Panc1 (cell line): ENCODE results near the gene ZNF791.

Source experiments
- POLR2AphosphoS5 ChIP-seq: IDR thresholded peaks from 2 replicates; pipeline ENCODE4 v1.6.1; 2012; ENCODE audit warnings: mild to moderate bottlenecking, low read depth, low read length, moderate library complexity
- TCF7L2 ChIP-seq: IDR thresholded peaks from 2 replicates; pipeline ENCODE4 v1.6.1; 2011; ENCODE audit warnings: mild to moderate bottlenecking, low read depth, low read length, inconsistent platforms
- TF ChIP-seq, protein P1 (sequence below), 2 experiments: IDR thresholded peaks; 2 replicates each; pipeline ENCODE4 v1.6.1; 2011 to 2012; ENCODE audit warnings: low read depth in 2 of 2, control low read depth in 1 of 2, low read length in 1 of 2, mild to moderate bottlenecking in 1 of 2, moderate library complexity in 1 of 2; ENCODE audit not compliant: insufficient read depth in 1 of 2
- TF ChIP-seq, protein P2 (sequence below): fragments of 450-650 bp; IDR thresholded peaks from 2 replicates; pipeline ENCODE4 v1.5.1; 2017; ENCODE audit warnings: mild to moderate bottlenecking

DNA sequence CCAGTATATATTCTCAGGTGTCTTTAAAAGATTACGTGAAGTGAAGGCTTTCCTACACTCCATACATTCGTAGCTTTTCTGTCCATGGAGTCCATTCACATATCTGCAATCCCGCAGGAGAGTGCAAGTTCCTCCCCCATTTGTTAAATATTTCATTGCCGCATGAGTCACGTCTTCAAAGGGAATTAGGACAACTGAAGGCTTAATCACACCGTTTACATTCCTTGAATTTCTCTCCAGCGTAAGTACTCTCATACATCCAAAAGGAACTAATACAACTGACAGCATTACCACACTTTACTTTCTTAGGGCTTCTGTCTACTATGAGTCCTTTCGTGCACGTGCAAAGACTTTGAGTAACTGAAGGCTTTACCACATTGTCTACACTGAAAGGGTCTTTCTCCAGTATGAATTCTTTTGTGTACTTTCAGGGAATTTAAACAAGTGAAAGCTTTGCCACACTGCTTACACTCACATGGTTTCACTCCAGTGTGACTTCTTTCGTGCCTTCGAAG, 30.5 kb upstream of the ZNF791 start:
- TF ChIP-seq, protein P1, sequence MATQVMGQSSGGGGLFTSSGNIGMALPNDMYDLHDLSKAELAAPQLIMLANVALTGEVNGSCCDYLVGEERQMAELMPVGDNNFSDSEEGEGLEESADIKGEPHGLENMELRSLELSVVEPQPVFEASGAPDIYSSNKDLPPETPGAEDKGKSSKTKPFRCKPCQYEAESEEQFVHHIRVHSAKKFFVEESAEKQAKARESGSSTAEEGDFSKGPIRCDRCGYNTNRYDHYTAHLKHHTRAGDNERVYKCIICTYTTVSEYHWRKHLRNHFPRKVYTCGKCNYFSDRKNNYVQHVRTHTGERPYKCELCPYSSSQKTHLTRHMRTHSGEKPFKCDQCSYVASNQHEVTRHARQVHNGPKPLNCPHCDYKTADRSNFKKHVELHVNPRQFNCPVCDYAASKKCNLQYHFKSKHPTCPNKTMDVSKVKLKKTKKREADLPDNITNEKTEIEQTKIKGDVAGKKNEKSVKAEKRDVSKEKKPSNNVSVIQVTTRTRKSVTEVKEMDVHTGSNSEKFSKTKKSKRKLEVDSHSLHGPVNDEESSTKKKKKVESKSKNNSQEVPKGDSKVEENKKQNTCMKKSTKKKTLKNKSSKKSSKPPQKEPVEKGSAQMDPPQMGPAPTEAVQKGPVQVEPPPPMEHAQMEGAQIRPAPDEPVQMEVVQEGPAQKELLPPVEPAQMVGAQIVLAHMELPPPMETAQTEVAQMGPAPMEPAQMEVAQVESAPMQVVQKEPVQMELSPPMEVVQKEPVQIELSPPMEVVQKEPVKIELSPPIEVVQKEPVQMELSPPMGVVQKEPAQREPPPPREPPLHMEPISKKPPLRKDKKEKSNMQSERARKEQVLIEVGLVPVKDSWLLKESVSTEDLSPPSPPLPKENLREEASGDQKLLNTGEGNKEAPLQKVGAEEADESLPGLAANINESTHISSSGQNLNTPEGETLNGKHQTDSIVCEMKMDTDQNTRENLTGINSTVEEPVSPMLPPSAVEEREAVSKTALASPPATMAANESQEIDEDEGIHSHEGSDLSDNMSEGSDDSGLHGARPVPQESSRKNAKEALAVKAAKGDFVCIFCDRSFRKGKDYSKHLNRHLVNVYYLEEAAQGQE (IDR thresholded peaks at IDR 0.05; ENCODE audit: insufficient read depth in 1 of 2, low read depth in 2 of 2, low read length in 1 of 2) = no peak
- TF ChIP-seq POLR2AphosphoS5 (no peak), TCF7L2 (no peak)
- TF ChIP-seq, protein P2, sequence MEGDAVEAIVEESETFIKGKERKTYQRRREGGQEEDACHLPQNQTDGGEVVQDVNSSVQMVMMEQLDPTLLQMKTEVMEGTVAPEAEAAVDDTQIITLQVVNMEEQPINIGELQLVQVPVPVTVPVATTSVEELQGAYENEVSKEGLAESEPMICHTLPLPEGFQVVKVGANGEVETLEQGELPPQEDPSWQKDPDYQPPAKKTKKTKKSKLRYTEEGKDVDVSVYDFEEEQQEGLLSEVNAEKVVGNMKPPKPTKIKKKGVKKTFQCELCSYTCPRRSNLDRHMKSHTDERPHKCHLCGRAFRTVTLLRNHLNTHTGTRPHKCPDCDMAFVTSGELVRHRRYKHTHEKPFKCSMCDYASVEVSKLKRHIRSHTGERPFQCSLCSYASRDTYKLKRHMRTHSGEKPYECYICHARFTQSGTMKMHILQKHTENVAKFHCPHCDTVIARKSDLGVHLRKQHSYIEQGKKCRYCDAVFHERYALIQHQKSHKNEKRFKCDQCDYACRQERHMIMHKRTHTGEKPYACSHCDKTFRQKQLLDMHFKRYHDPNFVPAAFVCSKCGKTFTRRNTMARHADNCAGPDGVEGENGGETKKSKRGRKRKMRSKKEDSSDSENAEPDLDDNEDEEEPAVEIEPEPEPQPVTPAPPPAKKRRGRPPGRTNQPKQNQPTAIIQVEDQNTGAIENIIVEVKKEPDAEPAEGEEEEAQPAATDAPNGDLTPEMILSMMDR = no peak
